ENCODE data around the gene EFS.
"Not testable (repeated sequence)": the region's sequence is repeated elsewhere in the genome, so short reads cannot be mapped to it uniquely, and the experiment has no call there.

Gene EFS

GRCh38 chr14:23398348-23398747, 33.4 kb upstream of the EFS start:
- DNase-seq, result no peak

- no peak for DNase-seq
Measured at GRCh38 chr14:23396781-23397407, 31.9 kb upstream of the EFS start.

- no peak for DNase-seq
Measured at GRCh38 chr14:23396126-23396525, 31.2 kb upstream of the EFS start.

GRCh38 chr14:23392613-23393012, 27.6 kb upstream of the EFS start:
- no peak for DNase-seq

GRCh38 chr14:23389871-23390270, 24.9 kb upstream of the EFS start:
- DNase-seq, result not testable (repeated sequence)

- DNase-seq, result no peak
Measured at GRCh38 chr14:23389396-23389795, 24.4 kb upstream of the EFS start.

DNA sequence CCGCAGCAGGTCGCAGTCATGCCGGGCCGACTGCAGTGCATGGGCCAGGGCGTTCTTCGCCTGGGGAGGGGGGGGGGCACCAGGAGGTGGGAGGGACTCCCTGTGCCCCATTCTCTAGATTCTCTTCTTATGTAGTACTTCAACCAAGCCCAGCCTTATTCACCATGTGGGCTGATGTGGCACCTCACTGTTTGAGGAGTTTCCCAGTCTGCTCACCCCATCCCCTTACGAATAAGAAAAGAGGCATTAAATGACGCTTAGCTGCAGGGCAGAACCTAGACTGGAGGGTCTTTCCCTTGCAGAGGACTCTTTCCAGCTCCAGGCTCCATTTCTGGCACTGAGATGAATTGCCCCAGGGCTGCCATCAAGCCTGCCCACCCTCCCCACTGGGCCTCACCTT, 24.0 kb upstream of the EFS start:
- DNase-seq, result no peak

- no peak for DNase-seq
Measured at GRCh38 chr14:23387916-23388882, 23.2 kb upstream of the EFS start.

- DNase-seq, result no peak
Measured at GRCh38 chr14:23386999-23387398, 22.0 kb upstream of the EFS start.

DNA sequence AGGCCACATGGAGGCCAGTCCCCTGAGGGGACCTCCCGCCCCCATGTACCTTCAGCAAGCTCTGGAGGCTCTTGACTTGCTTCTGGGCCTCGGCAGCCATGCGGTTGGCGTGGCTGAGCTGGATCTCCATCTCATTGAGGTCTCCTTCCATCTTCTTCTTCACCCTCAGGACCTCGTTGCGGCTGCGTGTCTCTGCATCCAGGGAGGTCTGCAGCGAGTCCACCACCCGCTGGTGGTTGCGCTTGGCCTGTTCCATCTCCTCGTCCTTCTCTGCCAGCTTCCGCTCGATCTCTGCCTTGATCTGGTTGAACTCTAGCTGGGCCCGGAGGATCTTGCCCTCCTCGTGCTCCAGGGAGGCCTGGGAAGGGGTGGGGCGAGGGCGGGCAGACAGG, 21.3 kb upstream of the EFS start:
- not testable (repeated sequence) for DNase-seq

DNA sequence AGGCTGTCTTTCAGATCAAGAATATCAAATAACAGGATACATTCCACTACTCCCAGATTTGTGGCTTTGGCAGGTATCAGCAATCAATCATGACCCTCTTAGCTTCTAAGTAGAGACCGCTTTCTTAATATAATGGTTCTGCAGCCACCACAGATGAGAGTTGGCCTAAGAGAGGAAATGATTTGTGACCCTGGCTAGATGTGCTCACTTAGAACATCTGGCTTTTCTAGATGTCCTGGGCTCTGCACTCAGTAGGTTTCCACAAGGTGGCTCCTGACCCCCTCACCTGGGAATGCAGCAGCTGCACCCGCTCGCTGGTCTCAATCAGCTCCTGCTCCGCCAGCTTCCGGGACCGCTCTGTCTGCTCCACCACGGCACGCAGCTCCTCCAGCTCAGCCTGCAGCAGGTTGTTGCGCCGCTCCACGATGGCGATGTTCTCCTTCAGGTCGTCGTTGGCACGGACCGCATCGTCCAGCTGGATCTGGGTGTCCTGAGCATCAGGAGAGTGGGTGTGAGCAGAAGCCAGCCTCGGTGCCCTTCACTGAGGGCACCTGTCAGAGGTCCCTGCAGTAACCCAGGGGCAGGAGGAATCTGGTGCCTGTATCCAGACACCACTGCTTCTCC, 20.8 kb upstream of the EFS start:
- DNase-seq, result no peak

DNA sequence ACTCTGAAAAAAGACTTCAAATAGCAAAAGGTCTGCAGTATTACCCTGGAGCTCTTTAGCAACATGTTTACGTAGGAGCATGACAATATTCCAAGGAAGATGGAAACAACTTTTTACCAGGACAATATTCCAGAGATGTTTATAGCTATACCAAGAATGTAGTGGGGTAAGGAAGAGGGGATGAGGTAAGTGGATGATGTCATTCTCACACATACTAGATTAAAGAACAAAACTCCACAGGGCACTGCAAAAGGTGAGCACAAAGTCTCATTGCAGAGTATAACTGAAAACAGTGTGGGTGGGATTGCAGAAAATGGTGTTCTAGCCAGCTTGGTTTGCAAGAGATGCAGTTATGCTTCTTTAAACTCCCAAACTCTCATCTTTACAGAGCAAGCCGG, 20.3 kb upstream of the EFS start:
- no peak for DNase-seq

GRCh38 chr14:23384364-23385080, 19.6 kb upstream of the EFS start:
- DNase-seq, result no peak

DNA sequence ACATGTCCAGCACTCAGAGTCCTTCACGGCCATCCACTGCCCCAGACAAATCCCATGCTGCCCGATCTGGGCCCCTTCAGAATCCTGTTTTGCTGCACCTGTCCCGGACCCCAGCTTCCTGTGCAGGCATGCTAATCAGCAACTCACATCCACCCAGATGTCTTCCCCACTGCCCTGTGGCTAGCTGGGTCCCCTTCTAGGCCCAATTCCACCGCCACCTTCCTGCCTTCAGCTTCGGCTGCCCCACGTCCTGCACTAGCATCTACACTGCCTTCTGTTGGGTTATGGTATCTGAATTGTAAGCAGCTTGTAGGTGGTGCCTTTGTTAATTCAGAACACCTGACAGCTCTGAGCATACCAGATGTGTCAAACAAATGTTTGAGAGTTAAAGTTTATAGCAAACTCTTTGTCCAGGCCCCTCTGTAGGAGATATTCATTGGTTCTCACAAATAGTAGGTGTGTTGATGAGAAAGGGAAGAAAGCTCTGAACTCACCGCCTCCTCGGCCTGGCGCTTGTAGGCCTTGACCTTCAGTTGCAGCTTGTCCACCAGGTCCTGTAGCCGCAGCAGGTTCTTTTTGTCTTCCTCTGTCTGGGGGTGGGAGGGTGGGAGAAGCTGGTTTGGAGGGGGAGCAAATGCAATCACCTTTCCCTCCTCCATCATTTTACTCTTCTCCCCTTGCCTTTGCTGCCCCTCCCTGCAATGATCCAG, 17.9 kb upstream of the EFS start:
- DNase-seq, result no peak

GRCh38 chr14:23382276-23382675, 17.3 kb upstream of the EFS start:
- no peak for DNase-seq

DNA sequence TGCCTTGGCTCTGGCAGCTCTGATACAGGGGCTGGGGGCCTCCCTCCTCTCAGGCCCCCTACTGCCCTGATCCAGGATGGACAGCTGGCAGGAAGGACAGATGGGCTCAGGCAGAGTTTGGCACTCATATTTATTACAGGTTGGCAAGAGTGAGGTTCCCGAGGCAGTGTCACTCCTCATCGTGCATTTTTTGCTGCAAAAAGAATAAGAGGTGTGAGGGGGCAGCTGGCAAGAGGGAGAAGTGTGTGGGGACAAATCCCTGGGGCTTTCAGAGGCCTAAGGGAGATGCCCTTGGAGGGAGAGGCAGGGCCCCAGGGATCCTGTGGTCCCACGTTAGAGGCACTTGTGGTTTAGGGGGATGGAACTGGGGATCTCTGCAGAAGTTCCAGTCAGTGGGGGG, 16.9 kb upstream of the EFS start:
- DNase-seq, result no peak

GRCh38 chr14:23380976-23381375, 16.0 kb upstream of the EFS start:
- DNase-seq, result no peak

- DNase-seq, result no peak
Measured at GRCh38 chr14:23380197-23380914, 15.4 kb upstream of the EFS start.

DNA sequence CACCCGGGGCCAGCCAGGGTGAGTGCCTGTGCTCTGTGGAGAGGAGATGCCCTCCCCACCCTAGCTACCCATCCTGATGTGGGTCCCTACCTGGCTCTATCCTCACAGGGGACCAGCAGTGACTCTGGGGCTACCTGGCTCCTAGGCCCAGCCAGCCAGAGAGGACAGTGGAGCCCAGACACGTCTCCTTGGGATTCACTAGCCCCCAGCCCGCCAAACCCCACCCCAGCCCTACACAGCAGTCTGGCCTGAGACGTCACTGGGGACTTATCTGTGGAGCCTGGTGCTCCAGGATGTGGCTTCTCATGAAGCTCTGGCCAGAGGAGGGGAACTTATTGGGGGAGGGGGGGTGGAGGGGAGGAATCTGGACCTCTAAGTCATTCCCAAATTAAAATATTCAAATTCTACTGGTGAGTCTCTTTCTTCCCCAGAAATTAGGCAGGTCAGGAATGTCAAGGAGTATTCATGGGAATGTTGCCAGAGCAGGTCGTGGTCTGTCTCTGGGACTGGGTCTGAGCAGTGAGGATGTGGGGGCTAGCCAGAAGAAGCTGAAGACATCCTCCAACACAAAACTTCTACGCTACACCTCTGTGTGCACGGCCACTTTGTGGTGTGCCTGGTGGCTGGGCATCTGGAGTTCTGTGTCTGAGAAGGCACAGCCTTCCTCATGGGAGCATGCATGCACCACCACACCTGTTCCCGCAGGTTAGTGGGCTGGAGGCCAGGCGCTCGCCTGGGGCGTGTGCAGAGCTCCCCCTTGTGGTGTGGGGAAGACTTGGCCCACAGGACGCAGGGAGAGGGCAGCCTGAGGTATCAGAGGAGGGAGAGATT, 14.6 kb upstream of the EFS start:
- DNase-seq, result peak; percentile 65

DNA sequence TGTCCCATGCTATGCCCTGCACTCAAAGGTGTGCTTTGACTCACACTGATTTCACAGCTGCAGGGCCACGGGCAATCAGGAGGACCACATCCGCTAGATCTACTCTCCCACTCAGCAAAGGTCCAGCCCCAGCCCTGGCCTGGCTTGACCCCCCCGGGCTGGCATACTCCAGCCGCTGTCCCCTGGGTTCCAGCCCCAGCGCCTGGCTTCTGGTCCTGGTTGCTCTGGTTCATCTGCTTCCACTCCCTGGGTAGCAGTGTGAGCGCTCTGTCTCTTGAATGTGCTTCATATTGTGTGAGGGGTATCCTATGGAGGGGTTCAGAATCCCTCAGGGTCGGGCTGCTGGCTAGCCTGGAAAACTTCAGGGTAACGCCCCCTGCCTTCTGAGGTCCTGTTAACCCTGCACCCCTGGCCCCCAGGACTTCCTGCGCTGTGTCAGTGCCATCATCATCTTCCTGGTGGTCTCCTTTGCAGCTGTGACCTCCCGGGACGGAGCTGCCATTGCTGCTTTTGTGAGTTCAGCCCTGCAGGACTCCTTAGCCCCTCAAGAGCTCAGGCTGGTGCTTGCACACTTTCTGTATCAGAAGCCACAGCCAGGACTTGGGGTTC, 13.7 kb upstream of the EFS start:
- no peak for DNase-seq
